ENCODE data around the gene REEP1.

DNA sequence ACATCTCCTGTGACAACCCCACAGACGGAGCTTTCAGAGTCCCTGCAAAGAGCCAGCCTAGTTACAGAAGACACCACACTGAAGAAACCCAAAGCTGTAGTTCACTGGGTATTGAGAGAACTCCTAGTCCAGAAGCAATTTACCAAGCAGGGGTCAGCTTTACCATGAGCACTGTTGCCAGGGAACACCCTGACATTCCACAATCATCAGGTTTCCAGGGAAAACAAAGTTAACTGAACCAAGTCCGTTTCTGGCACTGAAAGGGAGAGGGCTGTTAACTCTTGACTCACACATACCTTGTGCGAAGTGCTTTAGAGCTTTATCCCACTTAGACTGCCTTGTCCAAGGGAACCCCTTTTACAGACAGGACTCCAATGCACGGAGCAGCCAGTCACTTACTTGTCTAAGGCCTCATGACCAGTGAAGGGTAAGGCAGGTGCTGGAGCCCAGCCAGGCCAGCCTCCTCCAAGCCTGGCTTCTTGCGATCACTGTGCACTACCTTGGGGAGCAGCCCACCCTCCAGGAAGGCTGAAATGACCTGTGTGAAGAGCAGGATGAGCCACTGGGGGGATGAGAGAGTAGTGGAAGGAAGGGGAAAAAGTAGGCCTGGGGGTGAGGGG lies 53.9 kb downstream of the REEP1 start:
- TF ChIP-seq, protein P1, sequence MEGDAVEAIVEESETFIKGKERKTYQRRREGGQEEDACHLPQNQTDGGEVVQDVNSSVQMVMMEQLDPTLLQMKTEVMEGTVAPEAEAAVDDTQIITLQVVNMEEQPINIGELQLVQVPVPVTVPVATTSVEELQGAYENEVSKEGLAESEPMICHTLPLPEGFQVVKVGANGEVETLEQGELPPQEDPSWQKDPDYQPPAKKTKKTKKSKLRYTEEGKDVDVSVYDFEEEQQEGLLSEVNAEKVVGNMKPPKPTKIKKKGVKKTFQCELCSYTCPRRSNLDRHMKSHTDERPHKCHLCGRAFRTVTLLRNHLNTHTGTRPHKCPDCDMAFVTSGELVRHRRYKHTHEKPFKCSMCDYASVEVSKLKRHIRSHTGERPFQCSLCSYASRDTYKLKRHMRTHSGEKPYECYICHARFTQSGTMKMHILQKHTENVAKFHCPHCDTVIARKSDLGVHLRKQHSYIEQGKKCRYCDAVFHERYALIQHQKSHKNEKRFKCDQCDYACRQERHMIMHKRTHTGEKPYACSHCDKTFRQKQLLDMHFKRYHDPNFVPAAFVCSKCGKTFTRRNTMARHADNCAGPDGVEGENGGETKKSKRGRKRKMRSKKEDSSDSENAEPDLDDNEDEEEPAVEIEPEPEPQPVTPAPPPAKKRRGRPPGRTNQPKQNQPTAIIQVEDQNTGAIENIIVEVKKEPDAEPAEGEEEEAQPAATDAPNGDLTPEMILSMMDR (IDR thresholded peaks at IDR 0.05), result no peak
- no peak for TF ChIP-seq POLR2A (IDR thresholded peaks at IDR 0.05)
